Subcutaneous adipose tissue (tissue), 4 donors: Measurements from ENCODE around the gene SPATA31D1. TPM values are rescaled to one million over a fixed set of nuclear protein-coding genes. Genes with fewer than 3 reads are reported as not detected.

Experiments used
- CTCF ChIP-seq: fragments of 450-650 bp; IDR thresholded peaks from one replicate; pipeline ENCODE4 v1.5.1; 2016; ENCODE audit warnings: low read depth, mild to moderate bottlenecking, control low read depth, antibody characterized with exemption, moderate library complexity
- total RNA-seq, 4 donors: library from RNA; depleted of rRNA; stranded (reverse); fragments of >200 nt; gene quantifications; one replicate each; pipeline ENCODE4 v1.1.0, GENCODE V29; 2016

The SPATA31D1 gene
- total RNA-seq, 4 donors from 2014 or later = not detected

DNA sequence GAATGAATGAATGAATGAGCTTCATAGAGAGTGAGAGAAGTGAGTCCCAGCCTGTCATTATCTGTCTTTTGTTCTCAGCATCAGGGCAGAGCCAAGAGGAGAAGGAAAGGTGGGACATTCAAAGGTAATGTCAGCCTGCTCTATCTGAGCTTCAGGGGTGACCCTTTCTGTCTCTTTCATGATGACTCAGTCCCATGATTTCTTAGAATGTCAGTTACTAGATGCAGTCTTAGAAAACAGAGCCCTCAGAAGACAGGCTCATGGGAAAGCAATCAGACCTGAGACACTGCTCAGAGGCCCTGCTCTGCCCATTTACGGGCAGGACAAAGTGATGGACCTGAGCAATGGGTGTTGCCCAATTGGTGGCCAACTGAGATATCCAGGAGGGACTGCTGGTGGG, 1.1 kb downstream of the SPATA31D1 start:
- no peak for TF ChIP-seq CTCF

GRCh38 chr9:81993656-81994055, 5.1 kb downstream of the SPATA31D1 start:
- TF ChIP-seq CTCF = no peak

- no peak for TF ChIP-seq CTCF
Observed at GRCh38 chr9:81999806-82000205, 11.2 kb downstream of the SPATA31D1 start.

GRCh38 chr9:82010711-82011110, 22.1 kb downstream of the SPATA31D1 start:
- TF ChIP-seq CTCF = no peak

DNA sequence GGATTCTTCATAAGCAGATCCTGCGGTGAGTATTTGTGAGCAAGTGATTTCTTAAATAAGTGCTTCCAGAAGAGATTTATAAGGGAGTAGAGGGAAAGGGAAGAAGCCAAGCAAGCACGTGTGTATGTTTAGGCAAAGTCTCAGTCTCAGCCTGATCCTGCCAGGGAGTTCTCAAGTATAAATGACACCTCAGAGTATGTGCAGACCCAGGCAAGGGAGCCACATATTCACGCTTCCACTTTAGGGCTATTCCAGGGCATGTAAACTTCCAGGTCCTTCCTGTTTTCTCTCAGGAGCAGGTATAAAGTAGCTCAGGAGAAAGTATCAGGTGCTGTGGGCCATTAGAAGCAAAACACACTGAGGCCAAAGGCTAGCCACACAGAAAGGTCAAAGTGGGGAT, 22.6 kb downstream of the SPATA31D1 start:
- no peak for TF ChIP-seq CTCF

- no peak for TF ChIP-seq CTCF
Observed at GRCh38 chr9:82012276-82012675, 23.7 kb downstream of the SPATA31D1 start.

GRCh38 chr9:82020331-82020730, 31.8 kb downstream of the SPATA31D1 start:
- TF ChIP-seq CTCF = no peak
